HG03095 (cell line): Measurements from ENCODE around the gene GSTM2.
"Not testable (repeated sequence)": the region's sequence is repeated elsewhere in the genome, so short reads cannot be mapped to it uniquely, and the experiment has no call there.

Experiments used
- ATAC-seq: cut with Tn5 transposase; IDR thresholded peaks from one replicate; pipeline ENCODE4 v1.9.1; 2021; ENCODE audit warnings: moderate library complexity; ENCODE audit not compliant: unreplicated experiment

Gene GSTM2

GRCh38 chr1:109643385-109644230 is 24.2 kb upstream of the GSTM2 start:
- ATAC-seq: peak; percentile 72

GRCh38 chr1:109644670-109645069 is 23.2 kb upstream of the GSTM2 start:
- ATAC-seq: no peak

DNA sequence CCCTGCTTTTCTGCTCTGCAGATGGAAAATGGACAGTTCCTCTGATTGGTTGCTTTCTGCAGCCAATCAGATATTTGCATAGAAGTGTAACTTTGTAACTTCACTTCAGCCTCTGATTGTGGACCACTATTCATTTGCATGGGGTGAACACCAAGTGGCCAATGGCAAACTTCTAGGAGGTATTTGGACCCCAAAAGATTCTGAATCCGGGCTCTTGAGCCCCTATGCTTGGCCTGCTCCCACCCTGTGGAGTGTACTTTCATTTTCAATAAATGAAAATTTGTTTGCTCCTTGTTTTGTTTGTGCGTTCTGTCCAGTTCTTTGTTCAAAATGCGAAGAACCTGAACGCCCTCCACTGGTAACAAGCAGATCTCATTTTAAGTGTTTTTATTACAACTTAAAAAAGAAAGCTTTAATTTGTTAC is 18.4 kb upstream of the GSTM2 start:
- ATAC-seq: no peak

GRCh38 chr1:109650609-109651008 is 17.2 kb upstream of the GSTM2 start:
- no peak for ATAC-seq

GRCh38 chr1:109652402-109652801 is 15.5 kb upstream of the GSTM2 start:
- no peak for ATAC-seq

GRCh38 chr1:109653306-109653705 is 14.6 kb upstream of the GSTM2 start:
- ATAC-seq: no peak

DNA sequence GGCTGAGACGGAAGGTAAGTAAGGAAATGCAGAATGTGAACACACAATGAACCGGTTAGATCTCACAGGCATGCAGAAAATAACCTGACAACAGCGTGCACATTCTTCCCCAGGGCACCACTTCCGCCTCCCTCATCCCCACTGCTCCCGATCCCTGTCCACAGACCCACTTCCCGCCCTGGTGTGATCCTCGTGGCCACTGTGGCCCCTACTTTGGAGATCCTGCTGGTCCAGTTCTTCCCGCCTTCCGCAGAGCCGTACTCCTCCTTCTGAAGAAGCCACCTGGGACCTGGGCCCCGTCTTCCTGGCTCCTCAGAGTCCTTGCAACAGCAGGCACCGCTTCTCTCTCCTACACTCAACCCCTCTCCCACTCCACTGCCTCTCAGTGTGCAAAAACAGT is 13.3 kb upstream of the GSTM2 start:
- no peak for ATAC-seq

- ATAC-seq: peak; percentile 86
These were observed 12.0 kb upstream of the GSTM2 start, which contains the start of gene GSTM4 for GRCh38 chr1:109655615-109656519. Gene GSTM4 (plus strand): TSS chr1:109656099. CDS start chr1:109656390, 291 bp downstream.

- ATAC-seq: no peak
These were observed 10.5 kb upstream of the GSTM2 start for GRCh38 chr1:109657395-109657794.

DNA sequence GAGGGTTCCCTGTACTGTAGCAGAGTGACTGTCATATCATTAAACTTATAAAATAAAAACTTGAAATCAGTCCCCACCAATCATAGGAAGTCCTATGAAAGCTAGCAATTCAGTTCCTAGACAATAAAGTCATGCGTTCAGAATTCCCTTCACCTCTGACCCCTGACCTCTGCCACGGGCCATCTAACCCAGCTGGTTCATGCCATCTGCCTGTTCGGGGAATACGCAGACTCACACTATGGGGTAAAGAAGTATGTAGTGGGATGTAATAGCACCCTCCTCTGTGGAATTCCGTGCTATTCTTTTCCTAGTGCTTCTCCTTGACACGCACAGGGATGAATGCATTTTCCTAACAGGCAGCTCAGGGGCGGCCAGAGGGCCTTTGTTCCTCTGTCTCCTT is 9.9 kb upstream of the GSTM2 start:
- ATAC-seq: no peak

DNA sequence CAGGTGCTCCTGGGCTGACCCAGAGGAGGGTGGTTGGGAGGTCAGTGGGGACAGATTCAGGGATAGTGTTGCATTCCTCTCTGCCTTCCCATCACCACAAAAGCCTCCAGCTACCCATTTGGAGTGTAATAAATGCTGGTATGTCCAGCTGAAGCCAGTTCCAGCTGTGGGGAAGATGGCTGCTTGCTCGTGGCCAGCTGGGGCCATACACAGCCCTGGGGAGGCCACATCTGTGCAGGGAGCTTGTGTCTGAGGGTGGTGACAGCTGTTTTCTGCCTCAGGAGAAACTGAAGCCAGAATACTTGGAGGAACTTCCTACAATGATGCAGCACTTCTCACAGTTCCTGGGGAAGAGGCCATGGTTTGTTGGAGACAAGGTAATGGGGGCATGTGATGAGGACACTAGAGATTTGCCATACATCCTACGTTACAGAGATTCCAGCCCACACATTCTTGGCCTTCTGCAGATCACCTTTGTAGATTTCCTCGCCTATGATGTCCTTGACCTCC is 9.3 kb upstream of the GSTM2 start:
- ATAC-seq: no peak

GRCh38 chr1:109659145-109659544 is 8.7 kb upstream of the GSTM2 start:
- no peak for ATAC-seq

- no peak for ATAC-seq
These were observed 7.7 kb upstream of the GSTM2 start for GRCh38 chr1:109659997-109660690.

- not testable (repeated sequence) for ATAC-seq
These were observed 7.2 kb upstream of the GSTM2 start for GRCh38 chr1:109660691-109661026.

DNA sequence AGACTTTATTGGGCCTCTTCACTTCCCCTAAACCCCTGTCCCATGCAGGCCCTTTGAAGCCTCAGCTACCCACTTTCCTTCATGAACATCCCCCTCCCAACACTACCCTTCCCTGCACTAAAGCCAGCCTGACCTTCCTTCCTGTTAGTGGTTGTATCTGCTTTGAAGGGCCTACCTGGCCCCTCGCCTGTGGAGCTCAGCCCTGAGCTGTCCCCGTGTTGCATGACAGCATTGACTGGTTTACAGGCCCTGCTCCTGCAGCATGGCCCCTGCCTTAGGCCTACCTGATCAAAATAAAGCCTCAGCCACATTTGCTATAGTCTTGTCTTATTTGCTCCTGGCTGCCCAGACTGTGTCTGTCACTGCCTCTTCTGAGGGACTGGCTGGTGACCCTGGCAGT is 6.5 kb upstream of the GSTM2 start:
- ATAC-seq: no peak

DNA sequence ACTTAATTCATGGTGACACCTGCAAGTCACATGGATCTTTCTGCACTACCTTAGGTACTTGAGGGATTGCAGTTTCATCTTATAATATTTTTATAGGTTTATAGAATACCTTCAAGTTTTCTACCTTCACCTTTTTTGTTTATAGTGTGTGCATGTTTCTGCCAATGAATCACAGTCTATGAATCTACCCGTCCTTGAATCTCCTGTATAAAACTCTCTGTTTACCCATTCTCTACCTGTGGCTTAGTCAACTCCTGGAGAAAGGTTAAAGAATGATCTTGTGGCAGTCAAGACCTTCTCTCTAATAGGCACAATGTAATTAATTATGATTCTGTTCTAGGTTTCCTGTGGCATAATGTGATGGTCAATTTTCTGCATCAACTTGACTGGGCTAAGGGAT is 3.2 kb upstream of the GSTM2 start:
- no peak for ATAC-seq

DNA sequence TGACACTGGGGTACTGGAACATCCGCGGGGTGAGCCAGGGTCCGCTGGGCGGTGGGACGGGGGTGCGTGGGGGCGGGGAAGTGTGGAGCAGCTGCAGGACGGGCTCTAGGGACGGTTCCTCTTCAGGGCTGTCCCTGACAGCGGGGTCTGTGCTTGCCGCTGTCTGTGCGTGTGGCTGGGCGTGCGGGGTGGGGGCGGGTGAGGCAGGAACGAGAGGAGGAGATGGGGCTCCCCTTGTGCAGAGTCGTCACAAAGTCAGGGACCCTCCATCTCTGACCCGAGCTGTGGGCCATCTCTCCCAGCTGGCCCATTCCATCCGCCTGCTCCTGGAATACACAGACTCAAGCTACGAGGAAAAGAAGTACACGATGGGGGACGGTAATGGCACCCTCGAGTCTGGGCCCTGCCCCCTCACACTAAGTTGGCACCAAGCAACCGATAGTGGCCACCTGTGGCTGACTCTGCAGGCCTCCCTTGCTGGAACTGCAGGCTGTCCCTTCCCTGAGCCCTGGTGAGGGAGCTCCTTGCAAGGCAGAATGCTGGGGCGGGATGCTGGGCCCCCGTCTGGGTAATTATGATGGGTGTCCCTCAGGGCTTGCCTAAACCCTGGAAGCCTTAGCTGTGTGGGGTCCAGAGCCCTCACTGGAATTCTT is 392 bp downstream of the GSTM2 start:
- no peak for ATAC-seq

DNA sequence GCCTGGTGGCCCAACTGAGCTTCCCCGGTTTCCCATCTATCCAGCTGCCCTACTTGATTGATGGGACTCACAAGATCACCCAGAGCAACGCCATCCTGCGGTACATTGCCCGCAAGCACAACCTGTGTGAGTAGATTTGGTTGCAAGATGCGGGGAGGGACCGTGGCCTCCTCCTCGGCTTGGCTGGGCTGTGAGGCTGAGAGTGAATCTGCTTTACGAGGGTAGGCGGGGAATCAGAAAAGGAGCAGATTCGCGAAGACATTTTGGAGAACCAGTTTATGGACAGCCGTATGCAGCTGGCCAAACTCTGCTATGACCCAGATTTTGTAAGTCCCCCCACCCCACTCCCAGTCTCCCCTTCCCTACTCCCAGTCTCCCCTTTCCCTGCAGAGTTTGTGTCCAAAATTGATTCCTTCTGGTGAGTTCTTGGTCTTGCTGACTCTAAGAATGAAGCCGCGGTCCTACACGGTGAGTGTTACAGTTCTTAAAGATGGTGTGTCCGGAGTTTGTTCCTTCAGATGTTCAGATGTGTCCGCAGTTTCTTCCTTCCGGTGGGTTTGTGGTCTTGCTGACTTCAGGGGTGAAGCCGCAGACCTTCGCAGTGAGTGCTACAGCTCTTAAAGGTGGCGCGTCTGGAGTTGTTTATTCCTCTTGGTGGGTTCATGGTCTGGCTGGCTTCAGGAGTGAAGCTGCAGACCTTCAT is 1.5 kb downstream of the GSTM2 start:
- ATAC-seq: no peak

- ATAC-seq: not testable (repeated sequence)
These were observed 2.1 kb downstream of the GSTM2 start for GRCh38 chr1:109669949-109670302.

DNA sequence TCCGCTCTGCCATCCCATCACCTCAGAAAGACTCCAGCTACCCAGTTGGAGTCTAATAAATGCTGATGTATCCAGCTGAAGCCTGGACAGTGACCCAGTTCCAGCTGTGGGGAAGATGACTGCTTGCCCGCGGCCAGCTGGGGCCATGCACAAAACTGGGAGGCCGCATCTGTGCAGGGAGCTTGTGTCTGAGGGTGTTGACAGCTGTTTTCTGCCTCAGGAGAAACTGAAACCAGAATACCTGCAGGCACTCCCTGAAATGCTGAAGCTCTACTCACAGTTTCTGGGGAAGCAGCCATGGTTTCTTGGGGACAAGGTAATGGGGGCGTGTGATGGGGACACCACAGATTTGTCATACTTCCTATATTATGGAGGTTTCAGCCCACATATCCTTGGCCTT is 3.2 kb downstream of the GSTM2 start:
- no peak for ATAC-seq
